Mesenchymal stem cell (in vitro differentiated cells and primary cell): Measurements from ENCODE around the gene YIPF3.

Experiments used
- DNase-seq: peaks from one replicate; pipeline ENCODE4 v3.0.0-alpha.2; 2013
- H2AFZ ChIP-seq: one replicate; pipeline ENCODE4 v1.6.1; 2013; ENCODE audit warnings: low read depth, mild to moderate bottlenecking, control low read depth, inconsistent platforms, low read length, moderate library complexity
- H2AK5ac ChIP-seq: 2 replicates; pipeline ENCODE4 v1.6.1; 2013; ENCODE audit warnings: low read length, moderate library complexity, mild to moderate bottlenecking, inconsistent platforms; ENCODE audit not compliant: severe bottlenecking
- H2BK120ac ChIP-seq: one replicate; pipeline ENCODE4 v1.6.1; 2013; ENCODE audit warnings: low read depth, mild to moderate bottlenecking, inconsistent platforms, low read length, moderate library complexity
- H2BK12ac ChIP-seq, 2 experiments: one replicate each; pipeline ENCODE4 v1.6.1; 2013; ENCODE audit warnings: inconsistent platforms in 2 of 2, low read length in 2 of 2, mild to moderate bottlenecking in 2 of 2, moderate library complexity in 2 of 2, control low read depth in 1 of 2
- H2BK15ac ChIP-seq: one replicate; pipeline ENCODE4 v1.6.1; 2013; ENCODE audit warnings: mild to moderate bottlenecking, low read depth, inconsistent platforms; ENCODE audit not compliant: poor library complexity, severe bottlenecking
- H2BK5ac ChIP-seq: 2 replicates; pipeline ENCODE4 v1.6.1; 2013; ENCODE audit warnings: low read depth, mild to moderate bottlenecking, low read length, control low read depth, inconsistent platforms; ENCODE audit not compliant: poor library complexity, severe bottlenecking
- H3K14ac ChIP-seq, 2 experiments: one replicate each; pipeline ENCODE4 v1.6.1; 2013; ENCODE audit warnings: inconsistent platforms in 2 of 2, low read length in 2 of 2, control low read depth in 1 of 2, mild to moderate bottlenecking in 1 of 2, moderate library complexity in 1 of 2
- H3K18ac ChIP-seq, 2 experiments: one replicate each; pipeline ENCODE4 v1.6.1; 2013; ENCODE audit warnings: inconsistent platforms in 2 of 2, low read length in 2 of 2, control low read depth in 1 of 2, low read depth in 1 of 2, mild to moderate bottlenecking in 1 of 2
- H3K23ac ChIP-seq, 2 experiments: one replicate each; pipeline ENCODE4 v1.6.1; 2013; ENCODE audit warnings: inconsistent platforms in 2 of 2, low read length in 2 of 2, mild to moderate bottlenecking in 2 of 2, moderate library complexity in 2 of 2, control low read depth in 1 of 2
- H3K27ac ChIP-seq: 2 replicates; pipeline ENCODE4 v1.5.1; 2013; ENCODE audit warnings: mild to moderate bottlenecking, moderate library complexity, low read length, control low read depth, inconsistent platforms; ENCODE audit not compliant: poor library complexity, severe bottlenecking
- H3K27me3 ChIP-seq, 2 experiments: 2 replicates each; pipeline versions ENCODE4 v1.6.1 to v1.7.0; 2013; ENCODE audit warnings: low read length in 2 of 2, mild to moderate bottlenecking in 2 of 2, moderate library complexity in 2 of 2, control low read depth in 1 of 2, inconsistent platforms in 1 of 2; ENCODE audit not compliant: control insufficient read depth in 1 of 2, insufficient read depth in 1 of 2
- H3K36me3 ChIP-seq, 2 experiments: 2 replicates each; pipeline versions ENCODE4 v1.6.1 to v1.7.0; 2013; ENCODE audit warnings: low read length in 2 of 2, control low read depth in 1 of 2, inconsistent platforms in 1 of 2, low read depth in 1 of 2, mild to moderate bottlenecking in 1 of 2; ENCODE audit not compliant: insufficient read depth in 2 of 2, control insufficient read depth in 1 of 2
- H3K4ac ChIP-seq, 2 experiments: one replicate each; pipeline ENCODE4 v1.6.1; 2013; ENCODE audit warnings: inconsistent platforms in 2 of 2, low read length in 2 of 2, mild to moderate bottlenecking in 2 of 2, moderate library complexity in 2 of 2, control low read depth in 1 of 2, low read depth in 1 of 2
- H3K4me1 ChIP-seq: 2 replicates; pipeline ENCODE4 v1.6.1; 2013; ENCODE audit warnings: low read depth, low read length, control low read depth; ENCODE audit not compliant: control insufficient read depth, insufficient read depth
- H3K4me2 ChIP-seq: 2 replicates; pipeline ENCODE4 v1.6.1; 2013; ENCODE audit warnings: low read length, mild to moderate bottlenecking, inconsistent platforms; ENCODE audit not compliant: poor library complexity, severe bottlenecking
- H3K4me3 ChIP-seq, 2 experiments: 2 replicates each; pipeline versions ENCODE4 v1.5.1 to v1.7.0; 2013; ENCODE audit warnings: low read length in 2 of 2, mild to moderate bottlenecking in 2 of 2, control low read depth in 1 of 2, low read depth in 1 of 2; ENCODE audit not compliant: insufficient read depth in 1 of 2
- H3K79me1 ChIP-seq: replicated peaks from 2 replicates; pipeline ENCODE4 v1.6.1; 2013; ENCODE audit warnings: mild to moderate bottlenecking, control low read depth, low read length, inconsistent platforms; ENCODE audit not compliant: poor library complexity, severe bottlenecking
- H3K9ac ChIP-seq: 2 replicates; pipeline ENCODE4 v1.7.0; 2013; ENCODE audit warnings: mild to moderate bottlenecking, low read length, moderate library complexity
- H3K9me3 ChIP-seq: 2 replicates; pipeline ENCODE4 v1.7.0; 2013; ENCODE audit warnings: mild to moderate bottlenecking, low read length; ENCODE audit not compliant: control insufficient read depth
- H4K8ac ChIP-seq: one replicate; pipeline ENCODE4 v1.6.1; 2013; ENCODE audit warnings: inconsistent platforms, mild to moderate bottlenecking, low read length, moderate library complexity
- H4K91ac ChIP-seq: one replicate; pipeline ENCODE4 v1.6.1; 2013; ENCODE audit warnings: mild to moderate bottlenecking, low read length, inconsistent platforms
- WGBS: methylation state at CpG from one replicate; pipeline ENCODE4 v1.1.7; 2013; ENCODE audit warnings: mixed read lengths; 5-methylcytosine and 5-hydroxymethylcytosine counted together

YIPF3 gene

DNA sequence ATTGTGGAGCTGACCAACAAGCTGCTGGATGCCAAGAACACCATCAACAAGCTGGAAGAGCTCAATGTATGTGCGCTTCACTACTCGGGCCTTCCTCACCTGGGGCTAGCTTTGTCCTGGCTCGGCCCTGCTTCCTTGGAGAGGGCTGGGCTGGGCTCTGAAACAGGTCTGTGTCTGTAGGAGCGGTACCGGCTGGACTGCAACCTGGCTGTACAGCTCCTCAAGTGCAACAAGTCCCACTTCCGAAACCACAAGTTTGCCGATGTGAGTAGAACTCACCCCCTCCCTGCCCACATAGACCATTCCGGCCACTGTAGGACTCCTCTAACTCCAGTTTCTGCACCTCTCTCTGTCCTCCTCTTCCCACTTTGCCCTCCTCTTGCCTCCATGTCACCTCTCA, 13.3 kb downstream of the YIPF3 start:
- H2AK5ac ChIP-seq, result no peak overlapping the region
- H2BK15ac ChIP-seq, result no peak overlapping the region
- peaks cover 70 to 72% of the 10 kb centered on the region in 2 experiments for H3K36me3 ChIP-seq
- no peak overlapping the region for H4K8ac ChIP-seq
- no peak overlapping the region for H3K18ac ChIP-seq
- no peak overlapping the region for H4K91ac ChIP-seq
- no peak overlapping the region for H3K4me3 ChIP-seq
- no peak overlapping the region for H2BK12ac ChIP-seq
- no peak overlapping the region for H3K4me2 ChIP-seq
- no peak overlapping the region for H3K4ac ChIP-seq
- peaks cover 9% of the 10 kb centered on the region for H3K79me1 ChIP-seq
- no peak overlapping the region for H3K14ac ChIP-seq
- H2AFZ ChIP-seq, result no peak overlapping the region
- no peak overlapping the region for H3K27ac ChIP-seq
- no peak overlapping the region for H3K9ac ChIP-seq
- no peak overlapping the region for H2BK5ac ChIP-seq
- H3K23ac ChIP-seq, result no peak overlapping the region
- H3K9me3 ChIP-seq, result no peaks in the 10 kb centered on the region
- H3K4me1 ChIP-seq, result peaks cover 2% of the 10 kb centered on the region
- no peak overlapping the region for H2BK120ac ChIP-seq
- H3K27me3 ChIP-seq, result peaks cover 0 to 11% of the 10 kb centered on the region in 2 experiments
- WGBS, result 95% methylated on average over 8 of the region's 8 CpGs
- DNase-seq, result no peak

DNA sequence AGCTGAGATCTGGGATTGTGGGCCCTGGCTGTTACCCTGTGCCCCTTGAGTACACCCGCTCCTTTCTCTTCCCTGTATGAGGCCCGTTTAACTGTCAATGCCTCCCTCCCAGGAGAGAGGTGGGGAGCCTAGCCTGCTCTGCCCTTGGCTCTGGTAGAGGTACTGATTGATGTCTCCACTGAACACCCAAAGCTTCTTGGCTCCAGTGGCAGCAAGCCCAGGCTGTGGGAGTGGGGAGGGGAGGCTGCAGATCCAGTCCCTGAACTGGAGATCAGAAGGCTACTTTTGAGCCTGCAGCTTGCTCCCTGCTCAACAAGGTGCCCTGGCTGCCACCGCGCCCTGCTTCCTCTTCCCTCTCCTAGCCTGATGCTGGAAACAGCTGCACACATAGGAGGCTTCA, 14.1 kb downstream of the YIPF3 start:
- H3K4me3 ChIP-seq, result no peak overlapping the region
- WGBS, result 100% methylated on average over 3 of the region's 4 CpGs

DNA sequence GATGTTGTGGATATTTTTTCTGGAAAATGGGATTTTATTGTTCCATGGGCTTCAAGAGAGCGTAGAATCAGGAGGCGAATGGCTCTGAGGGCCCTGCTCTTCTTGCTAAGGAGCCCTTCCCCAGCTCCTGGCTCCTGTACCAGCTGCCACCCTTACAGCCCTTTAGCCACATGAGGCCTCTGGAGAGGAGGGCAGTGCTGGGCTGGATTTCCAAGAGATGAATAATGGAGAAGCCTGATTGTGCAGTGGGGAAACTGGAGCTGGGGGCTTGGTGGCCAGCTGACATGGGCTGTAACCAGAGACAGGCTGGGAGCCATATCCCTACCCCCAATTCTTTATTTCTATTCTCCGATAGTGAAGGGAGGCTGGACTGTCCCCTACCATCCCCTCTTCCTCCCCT, 15.8 kb downstream of the YIPF3 start:
- Histone ChIP-seq H3K4ac (no peak overlapping the region), H3K4me1 (peaks cover 16% of the 10 kb centered on the region), H3K4me3 (no peak overlapping the region), H2BK15ac (no peak overlapping the region), H2BK5ac (no peak overlapping the region), H3K27ac (no peak overlapping the region), H2AFZ (no peak overlapping the region), H2AK5ac (no peak overlapping the region), H4K8ac (no peak overlapping the region), H3K9me3 (no peaks in the 10 kb centered on the region), H3K23ac (no peak overlapping the region), H2BK120ac (no peak overlapping the region), H3K27me3 (no peaks in the 10 kb centered on the region), H3K79me1 (peaks cover 19% of the 10 kb centered on the region), H3K14ac (no peak overlapping the region), H3K4me2 (no peak overlapping the region), H4K91ac (no peak overlapping the region), H3K36me3 (peaks cover 77 to 81% of the 10 kb centered on the region in 2 experiments), H3K9ac (no peak overlapping the region), H3K18ac (no peak overlapping the region), H2BK12ac (no peak overlapping the region)
- 100% methylated on average over 1 of the region's 3 CpGs for WGBS
- DNase-seq, result no peak

More for the DNA sequence above, 14.1 kb downstream of the YIPF3 start:
- no peak for DNase-seq
- Histone ChIP-seq H4K8ac (no peak overlapping the region), H4K91ac (no peak overlapping the region), H3K4ac (no peak overlapping the region), H3K27ac (no peak overlapping the region), H3K9ac (no peak overlapping the region), H2BK120ac (no peak overlapping the region), H2BK5ac (no peak overlapping the region), H3K14ac (no peak overlapping the region), H3K23ac (no peak overlapping the region), H3K36me3 (peaks cover 76 to 80% of the 10 kb centered on the region in 2 experiments), H3K9me3 (no peaks in the 10 kb centered on the region), H3K27me3 (peaks cover 0 to 3% of the 10 kb centered on the region in 2 experiments), H2AFZ (no peak overlapping the region), H2BK15ac (no peak overlapping the region), H3K79me1 (peaks cover 11% of the 10 kb centered on the region), H3K4me2 (no peak overlapping the region), H2BK12ac (no peak overlapping the region), H3K18ac (no peak overlapping the region), H2AK5ac (no peak overlapping the region), H3K4me1 (peaks cover 5% of the 10 kb centered on the region)

DNA sequence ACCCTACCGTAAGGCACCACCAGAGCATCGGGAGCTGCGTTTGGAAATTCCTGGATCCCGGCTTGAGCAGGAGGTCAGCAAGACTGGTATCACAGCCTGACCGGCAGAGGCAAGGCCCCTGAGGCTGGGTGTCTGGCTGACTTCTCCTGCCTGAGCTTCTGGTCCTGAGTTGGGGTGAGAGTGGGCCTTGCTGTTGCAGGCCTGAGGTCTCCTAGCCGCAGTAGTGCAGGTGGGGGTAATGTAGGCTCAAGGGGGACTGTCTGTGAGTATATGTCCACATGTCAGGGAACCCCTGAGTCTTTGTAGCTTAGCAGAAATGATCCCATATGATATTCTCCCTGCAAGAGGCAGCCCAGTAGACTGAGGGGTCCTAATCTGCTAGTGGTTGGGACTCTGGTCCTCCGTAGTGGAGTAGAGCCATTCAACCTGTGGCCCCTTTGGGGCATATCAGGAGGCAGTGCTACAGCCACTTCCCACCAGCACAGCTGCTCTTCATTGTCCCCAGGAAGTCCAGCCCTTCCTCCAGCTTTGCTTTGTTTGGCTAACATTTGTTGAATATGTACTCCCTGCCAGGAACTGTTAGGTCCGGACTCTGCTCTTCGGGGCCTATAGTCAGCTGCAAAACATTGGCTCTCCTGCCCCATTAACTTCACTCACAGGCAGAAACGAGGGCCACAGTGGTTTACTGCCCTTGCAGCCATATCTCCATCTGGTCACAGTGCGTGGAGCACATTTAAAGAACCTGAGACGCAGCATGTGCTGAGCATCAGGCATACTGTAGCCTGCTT, 17.5 kb downstream of the YIPF3 start:
- Histone ChIP-seq H3K27ac (no peak overlapping the region), H3K79me1 (peaks cover 26% of the 10 kb centered on the region), H2BK15ac (no peak overlapping the region), H3K9ac (no peak overlapping the region), H3K9me3 (no peaks in the 10 kb centered on the region), H4K91ac (no peak overlapping the region), H3K4me1 (peaks cover 28% of the 10 kb centered on the region), H2BK120ac (no peak overlapping the region), H4K8ac (no peak overlapping the region), H2AK5ac (no peak overlapping the region), H3K27me3 (no peaks in the 10 kb centered on the region), H2BK12ac (no peak overlapping the region), H2AFZ (no peak overlapping the region), H3K4ac (no peak overlapping the region), H3K4me2 (no peak overlapping the region), H3K23ac (no peak overlapping the region), H3K18ac (no peak overlapping the region), H3K4me3 (no peak overlapping the region), H3K14ac (no peak overlapping the region), H3K36me3 (peaks cover 65 to 66% of the 10 kb centered on the region in 2 experiments), H2BK5ac (no peak overlapping the region)
- 96% methylated on average over 12 of the region's 12 CpGs for WGBS
- no peak for DNase-seq
